Thoracic aorta (tissue), 2 donors: ENCODE results near the gene STBD1. TPM values are rescaled to one million over a fixed set of nuclear protein-coding genes. Genes with fewer than 3 reads are reported as not detected.

ENCODE experiments used
- ATAC-seq: fragments of 150-250 bp; one replicate; pipeline ENCODE4 v1.8.0; 2017; ENCODE audit warnings: low read depth; ENCODE audit not compliant: insufficient number of reproducible peaks, low FRiP score
- DNase-seq: peaks from one replicate; pipeline ENCODE4 v3.0.0-alpha.2; 2020; ENCODE audit warnings: low spot score
- H3K27ac ChIP-seq, 2 donors: fragments of 200-600 bp; sonication (generic); 1 replicate in 1 of 2; 2 replicates in 1 of 2; pipeline ENCODE4 v1.5.1; 2016; ENCODE audit warnings: mild to moderate bottlenecking in 2 of 2, moderate library complexity in 2 of 2
- H3K27me3 ChIP-seq: fragments of 200-600 bp; sonication (generic); replicated peaks from 2 replicates; pipeline ENCODE4 v1.6.0; 2016; ENCODE audit warnings: mild to moderate bottlenecking; ENCODE audit not compliant: insufficient read depth
- H3K36me3 ChIP-seq: fragments of 200-600 bp; sonication (generic); one replicate; pipeline ENCODE4 v1.5.1; 2016
- H3K4me1 ChIP-seq, 2 donors: fragments of 200-600 bp; sonication (generic); 1 replicate in 1 of 2; 2 replicates in 1 of 2; pipeline versions ENCODE4 v1.5.1 to v1.6.0; 2016; ENCODE audit warnings: low read depth in 2 of 2, mild to moderate bottlenecking in 1 of 2; ENCODE audit not compliant: control insufficient read depth in 1 of 2
- H3K4me3 ChIP-seq: fragments of 200-600 bp; sonication (generic); 2 replicates; pipeline ENCODE4 v1.5.1; 2016; ENCODE audit warnings: mild to moderate bottlenecking
- H3K9me3 ChIP-seq: fragments of 200-600 bp; sonication (generic); 2 replicates; pipeline ENCODE4 v1.5.1; 2016
- CTCF ChIP-seq: fragments of 200-600 bp; sonication (generic); IDR thresholded peaks from one replicate; pipeline ENCODE4 v1.5.1; 2019; ENCODE audit warnings: antibody characterized with exemption
- total RNA-seq, 2 donors: library from RNA; depleted of rRNA; stranded (reverse); fragments of >200 nt; gene quantifications; one replicate each; pipeline versions ENCODE4 v1.1.0 to v1.2.3, GENCODE V29; 2016

STBD1 gene
- total RNA-seq, 2 donors from 2014 or later: 7.7 to 14.6 TPM

- Histone ChIP-seq H3K4me1 (no peaks in the 10 kb centered on the region), H3K27ac (no peak overlapping the region), H3K36me3 (peaks cover 7% of the 10 kb centered on the region), H3K9me3 (peaks cover 19% of the 10 kb centered on the region), H3K4me3 (no peak overlapping the region), H3K27me3 (no peaks in the 10 kb centered on the region)
- TF ChIP-seq CTCF: no peak
- DNase-seq (no peak), ATAC-seq (no peak)
Observed at GRCh38 chr4:76316131-76316530, 9.6 kb downstream of the STBD1 start.

- DNase-seq (no peak), ATAC-seq (no peak)
- H3K27ac ChIP-seq: no peak overlapping the region
- no peak for TF ChIP-seq CTCF
- H3K27me3 ChIP-seq: no peaks in the 10 kb centered on the region
- H3K4me1 ChIP-seq: no peaks in the 10 kb centered on the region
- H3K36me3 ChIP-seq: no peaks in the 10 kb centered on the region
- no peak overlapping the region for H3K4me3 ChIP-seq
- peaks cover 13% of the 10 kb centered on the region for H3K9me3 ChIP-seq
Observed at GRCh38 chr4:76322236-76322635, 15.7 kb downstream of the STBD1 start.

- no peak for TF ChIP-seq CTCF
Observed at GRCh38 chr4:76325072-76325471, 18.5 kb downstream of the STBD1 start.

GRCh38 chr4:76326515-76326914 is 20.0 kb downstream of the STBD1 start:
- DNase-seq: no peak
- H3K36me3 ChIP-seq: no peaks in the 10 kb centered on the region
- no peak for ATAC-seq
- no peak overlapping the region for H3K4me3 ChIP-seq
- H3K9me3 ChIP-seq: peaks cover 9% of the 10 kb centered on the region
- H3K27ac ChIP-seq: no peak overlapping the region
- H3K27me3 ChIP-seq: no peaks in the 10 kb centered on the region
- no peak for TF ChIP-seq CTCF
- no peaks in the 10 kb centered on the region for H3K4me1 ChIP-seq

More at GRCh38 chr4:76325072-76325471, 18.5 kb downstream of the STBD1 start:
- Histone ChIP-seq H3K9me3 (peaks cover 12% of the 10 kb centered on the region), H3K4me3 (no peak overlapping the region), H3K27ac (no peak overlapping the region), H3K4me1 (no peaks in the 10 kb centered on the region), H3K36me3 (no peaks in the 10 kb centered on the region), H3K27me3 (no peaks in the 10 kb centered on the region)
- DNase-seq (no peak), ATAC-seq (no peak)

GRCh38 chr4:76334885-76335284 is 28.4 kb downstream of the STBD1 start:
- TF ChIP-seq CTCF: no peak
- ATAC-seq (no peak), DNase-seq (no peak)
- Histone ChIP-seq H3K27ac (no peak overlapping the region), H3K9me3 (no peaks in the 10 kb centered on the region), H3K4me1 (no peaks in the 10 kb centered on the region), H3K4me3 (no peak overlapping the region), H3K27me3 (no peaks in the 10 kb centered on the region), H3K36me3 (no peaks in the 10 kb centered on the region)
